PC-9 (cell line): Measurements from ENCODE around the gene PIGO. TPM values are rescaled to one million over a fixed set of nuclear protein-coding genes. Genes with fewer than 3 reads are reported as not detected.

Experiments used
- BruUV-seq: library from RNA; stranded (reverse); fragments of 400-500 nt; replicated peaks from 2 replicates; lab custom pipeline; 2021; lab: Mats Ljungman, UMichigan
- CTCF ChIA-PET: fragments of 300-600 bp; sonication (Branson Sonifier 250); formaldehyde crosslinking; loops from one replicate; lab custom pipeline; 2022; ENCODE audit warnings: antibody characterized with exemption; lab: Charles Lee
- POLR2A ChIA-PET: fragments of 300-600 bp; sonication (Branson Sonifier 250); formaldehyde crosslinking; loops from one replicate; lab custom pipeline; 2022; ENCODE audit warnings: antibody characterized with exemption; ENCODE audit not compliant: unreplicated experiment; lab: Charles Lee
- DNase-seq, 2 experiments: peaks; one replicate each; pipeline versions ENCODE4 v3.0.0 to v3.0.0-alpha.2; 2015 to 2022; ENCODE audit warnings: mixed read lengths in 1 of 2
- H2AFZ ChIP-seq: fragments of 200-600 bp; sonication (generic); 2 replicates; pipeline ENCODE4 v1.8.1; 2017; ENCODE audit warnings: antibody characterized with exemption
- H3F3A ChIP-seq: fragments of 200-600 bp; sonication (generic); 2 replicates; pipeline ENCODE4 v1.8.1; 2017; ENCODE audit warnings: antibody characterized with exemption, mild to moderate bottlenecking, low read depth; ENCODE audit not compliant: insufficient read depth
- H3K27ac ChIP-seq: fragments of 200-600 bp; sonication (generic); 2 replicates; pipeline ENCODE4 v1.6.1; 2016; ENCODE audit warnings: mixed run types
- H3K27me3 ChIP-seq: fragments of 200-600 bp; sonication (generic); 2 replicates; pipeline ENCODE4 v1.6.1; 2016; ENCODE audit warnings: low read depth, mixed run types; ENCODE audit not compliant: insufficient read depth
- H3K36me3 ChIP-seq: fragments of 200-600 bp; sonication (generic); 2 replicates; pipeline ENCODE4 v1.6.1; 2016; ENCODE audit warnings: low read depth, mixed run types
- H3K4me1 ChIP-seq: fragments of 200-600 bp; sonication (generic); replicated peaks from 2 replicates; pipeline ENCODE4 v1.6.1; 2016; ENCODE audit warnings: mixed run types; ENCODE audit not compliant: insufficient read depth
- H3K4me2 ChIP-seq: fragments of 200-600 bp; sonication (generic); 2 replicates; pipeline ENCODE4 v1.6.1; 2017; ENCODE audit warnings: mixed run types
- H3K4me3 ChIP-seq: fragments of 200-600 bp; sonication (generic); 2 replicates; pipeline ENCODE4 v1.6.1; 2016; ENCODE audit warnings: mixed run types
- H3K79me2 ChIP-seq: fragments of 200-600 bp; sonication (generic); 2 replicates; pipeline ENCODE4 v1.6.1; 2017; ENCODE audit warnings: low read depth, mixed run types
- H3K9me2 ChIP-seq: fragments of 200-600 bp; sonication (generic); 2 replicates; pipeline ENCODE4 v1.8.1; 2017; ENCODE audit warnings: mild to moderate bottlenecking; ENCODE audit not compliant: insufficient read depth
- H3K9me3 ChIP-seq: fragments of 200-600 bp; sonication (generic); 2 replicates; pipeline ENCODE4 v1.8.1; 2016; ENCODE audit warnings: low read depth; ENCODE audit not compliant: insufficient read depth
- H4K20me1 ChIP-seq: fragments of 200-600 bp; sonication (generic); 2 replicates; pipeline ENCODE4 v1.8.1; 2017; ENCODE audit not compliant: insufficient read depth
- CTCF ChIP-seq: fragments of 200-600 bp; sonication (generic); conservative IDR thresholded peaks from 2 replicates; pipeline ENCODE4 v1.6.1; 2017; ENCODE audit warnings: mixed run types, antibody characterized with exemption, mild to moderate bottlenecking, moderate library complexity
- EZH2 ChIP-seq: fragments of 200-600 bp; sonication (generic); IDR thresholded peaks from 2 replicates; pipeline ENCODE4 v1.8.0; 2017; ENCODE audit warnings: antibody characterized with exemption, low read depth
- intact Hi-C: fragments of 100-400 bp; cut with micrococcal nuclease; formaldehyde crosslinking; loops from one replicate; pipeline ENCODE4 v1.10.0; 2022; ENCODE audit not compliant: unreplicated experiment
- total RNA-seq: library from RNA; stranded (reverse); gene quantifications from 2 replicates; pipeline ENCODE4 v1.2.3, GENCODE V29; 2021

The PIGO gene
- total RNA-seq, 1 experiment from 2014 or later, result 20.3 TPM

- no peak for DNase-seq
- H3K36me3 ChIP-seq, result no peaks in the 10 kb centered on the region
- CTCF ChIA-PET, result no interaction called here
- H3K27ac ChIP-seq, result no peak overlapping the region
- H3K9me3 ChIP-seq, result no peaks in the 10 kb centered on the region
- H3K4me1 ChIP-seq, result 0 out of 2 replicates have a peak, but pooled peaks cover 3% of the 10 kb centered on the region
- H2AFZ ChIP-seq, result no peak overlapping the region
- H3K79me2 ChIP-seq, result peaks cover 19% of the 10 kb centered on the region
- no peak overlapping the region for H3K4me2 ChIP-seq
- intact Hi-C loops, result no loop called here
- POLR2A ChIA-PET, result no interaction called here
- no peaks in the 10 kb centered on the region for H4K20me1 ChIP-seq
- BruUV-seq, result no TSS peak
- no peaks in the 10 kb centered on the region; the same call in 1 of the 2 replicates for H3F3A ChIP-seq
- no peaks in the 10 kb centered on the region for H3K9me2 ChIP-seq
- H3K4me3 ChIP-seq, result no peak overlapping the region
- TF ChIP-seq CTCF (no peak), EZH2 (no peak)
- H3K27me3 ChIP-seq, result no peaks in the 10 kb centered on the region
Observed at GRCh38 chr9:35097573-35097972, 1.2 kb upstream of the PIGO start.

GRCh38 chr9:35091536-35091935 is 4.9 kb downstream of the PIGO start:
- no peak for TF ChIP-seq EZH2
- TF ChIP-seq CTCF, result no peak
- no peaks in the 10 kb centered on the region for H3K27me3 ChIP-seq
- no TSS peak for BruUV-seq
- H3K79me2 ChIP-seq, result 0 out of 2 replicates have a peak, but pooled peaks cover 6% of the 10 kb centered on the region
- H3K27ac ChIP-seq, result no peak overlapping the region
- no peaks in the 10 kb centered on the region for H3K9me2 ChIP-seq
- no peak overlapping the region for H3K4me2 ChIP-seq
- DNase-seq, result no peak
- 0 out of 2 replicates have a peak, but pooled peaks cover 3% of the 10 kb centered on the region for H3K4me1 ChIP-seq
- ChIA-PET POLR2A (no interaction called here), CTCF (no interaction called here)
- intact Hi-C loops, result no loop called here
- no peaks in the 10 kb centered on the region for H4K20me1 ChIP-seq
- H2AFZ ChIP-seq, result no peak overlapping the region
- no peaks in the 10 kb centered on the region; the same call in 1 of the 2 replicates for H3F3A ChIP-seq
- no peaks in the 10 kb centered on the region for H3K36me3 ChIP-seq
- H3K4me3 ChIP-seq, result no peak overlapping the region
- H3K9me3 ChIP-seq, result no peaks in the 10 kb centered on the region

GRCh38 chr9:35089434-35089833 is 7.0 kb downstream of the PIGO start:
- ChIA-PET CTCF (no interaction called here), POLR2A (no interaction called here)
- no TSS peak for BruUV-seq
- no peak overlapping the region for H3K27ac ChIP-seq
- no peak overlapping the region for H3K4me2 ChIP-seq
- no peaks in the 10 kb centered on the region for H3K9me2 ChIP-seq
- H3K36me3 ChIP-seq, result no peaks in the 10 kb centered on the region
- H3K9me3 ChIP-seq, result no peaks in the 10 kb centered on the region
- no peaks in the 10 kb centered on the region for H4K20me1 ChIP-seq
- H3K27me3 ChIP-seq, result no peaks in the 10 kb centered on the region
- no peaks in the 10 kb centered on the region for H3K79me2 ChIP-seq
- intact Hi-C loops, result no loop called here
- no peak overlapping the region for H2AFZ ChIP-seq
- H3K4me1 ChIP-seq, result no peaks in the 10 kb centered on the region
- no peak for DNase-seq
- TF ChIP-seq EZH2 (no peak), CTCF (no peak)
- H3F3A ChIP-seq, result no peaks in the 10 kb centered on the region
- H3K4me3 ChIP-seq, result no peak overlapping the region
